H9 (cell line): Measurements from ENCODE around the gene HNRNPA3. TPM values are rescaled to one million over a fixed set of nuclear protein-coding genes. Genes with fewer than 3 reads are reported as not detected.

Source experiments
- DNase-seq: peaks from one replicate; pipeline ENCODE4 v3.0.0-alpha.2; 2017
- H2AFZ ChIP-seq: one replicate; pipeline ENCODE4 v1.6.1; 2013; ENCODE audit warnings: mild to moderate bottlenecking, low read length, control low read depth, moderate library complexity
- H2AK5ac ChIP-seq: 2 replicates; pipeline ENCODE4 v1.6.1; 2013; ENCODE audit warnings: low read length, control low read depth, mixed read lengths; ENCODE audit not compliant: insufficient read length
- H2BK120ac ChIP-seq: one replicate; pipeline ENCODE4 v1.6.1; 2013; ENCODE audit warnings: low read depth, mild to moderate bottlenecking, low read length, control low read depth, inconsistent platforms; ENCODE audit not compliant: poor library complexity, severe bottlenecking
- H2BK12ac ChIP-seq: 2 replicates; pipeline ENCODE4 v1.6.1; 2013; ENCODE audit warnings: low read length, control low read depth, mixed read lengths, low read depth; ENCODE audit not compliant: insufficient read length
- H2BK15ac ChIP-seq: 2 replicates; pipeline ENCODE4 v1.6.1; 2013; ENCODE audit warnings: low read depth, low read length, control low read depth
- H2BK20ac ChIP-seq: one replicate; pipeline ENCODE4 v1.6.1; 2013; ENCODE audit warnings: low read depth, mild to moderate bottlenecking, low read length, control low read depth, inconsistent platforms; ENCODE audit not compliant: poor library complexity, severe bottlenecking
- H2BK5ac ChIP-seq: 2 replicates; pipeline ENCODE4 v1.6.1; 2013; ENCODE audit warnings: low read length, control low read depth, mixed read lengths; ENCODE audit not compliant: insufficient read length
- H3K14ac ChIP-seq: 2 replicates; pipeline ENCODE4 v1.6.1; 2013; ENCODE audit warnings: low read length, control low read depth; ENCODE audit not compliant: insufficient read depth
- H3K18ac ChIP-seq: 2 replicates; pipeline ENCODE4 v1.6.1; 2013; ENCODE audit warnings: low read depth, mild to moderate bottlenecking, mixed read lengths, low read length, control low read depth; ENCODE audit not compliant: insufficient read length
- H3K23ac ChIP-seq: 2 replicates; pipeline ENCODE4 v1.6.1; 2013; ENCODE audit warnings: low read length, control low read depth, mixed read lengths, low read depth; ENCODE audit not compliant: insufficient read length
- H3K23me2 ChIP-seq: 2 replicates; pipeline ENCODE4 v1.6.1; 2013; ENCODE audit warnings: low read depth, mild to moderate bottlenecking, mixed read lengths, low read length, control low read depth; ENCODE audit not compliant: insufficient read length, poor library complexity, severe bottlenecking
- H3K27ac ChIP-seq: 2 replicates; pipeline ENCODE4 v1.5.1; 2013; ENCODE audit warnings: low read length, control low read depth, mixed read lengths, low read depth; ENCODE audit not compliant: insufficient read length
- H3K27me3 ChIP-seq: 2 replicates; pipeline ENCODE4 v1.6.1; 2013; ENCODE audit warnings: low read length, control low read depth, inconsistent platforms; ENCODE audit not compliant: insufficient read depth
- H3K4ac ChIP-seq: 2 replicates; pipeline ENCODE4 v1.6.1; 2013; ENCODE audit warnings: low read depth, mild to moderate bottlenecking, control low read depth, inconsistent platforms, low read length, moderate library complexity
- H3K4me1 ChIP-seq: 2 replicates; pipeline ENCODE4 v1.6.1; 2013; ENCODE audit warnings: low read length, control low read depth, inconsistent platforms; ENCODE audit not compliant: insufficient read depth
- H3K4me2 ChIP-seq: 2 replicates; pipeline ENCODE4 v1.6.1; 2013; ENCODE audit warnings: low read length, control low read depth, mixed read lengths; ENCODE audit not compliant: insufficient read length, insufficient read depth
- H3K56ac ChIP-seq: 2 replicates; pipeline ENCODE4 v1.6.1; 2013; ENCODE audit warnings: low read depth, mild to moderate bottlenecking, mixed read lengths, low read length, control low read depth; ENCODE audit not compliant: insufficient read length
- H3K79me1 ChIP-seq: 2 replicates; pipeline ENCODE4 v1.6.1; 2013; ENCODE audit warnings: low read depth, mild to moderate bottlenecking, moderate library complexity, low read length, control low read depth, inconsistent platforms; ENCODE audit not compliant: insufficient read depth, poor library complexity, severe bottlenecking
- H3K79me2 ChIP-seq: 2 replicates; pipeline ENCODE4 v1.6.1; 2013; ENCODE audit warnings: low read length, control low read depth, inconsistent platforms; ENCODE audit not compliant: insufficient read depth
- H3K9ac ChIP-seq: 2 replicates; pipeline ENCODE4 v1.6.1; 2013; ENCODE audit warnings: low read length, control low read depth, mixed read lengths; ENCODE audit not compliant: insufficient read length; ENCODE audit errors: extremely low read depth
- H3K9me3 ChIP-seq: one replicate; pipeline ENCODE4 v1.6.1; 2013; ENCODE audit warnings: low read depth, low read length, inconsistent platforms; ENCODE audit not compliant: control insufficient read depth
- H3T11ph ChIP-seq: one replicate; pipeline ENCODE4 v1.6.1; 2013; ENCODE audit warnings: mild to moderate bottlenecking, low read length, control low read depth, inconsistent platforms
- H4K20me1 ChIP-seq: one replicate; pipeline ENCODE4 v1.6.1; 2013; ENCODE audit not compliant: control insufficient read depth, insufficient read length, insufficient read depth
- H4K5ac ChIP-seq: 2 replicates; pipeline ENCODE4 v1.6.1; 2013; ENCODE audit warnings: low read depth, mild to moderate bottlenecking, mixed read lengths, low read length, control low read depth; ENCODE audit not compliant: insufficient read length
- H4K8ac ChIP-seq: replicated peaks from 2 replicates; pipeline ENCODE4 v1.6.1; 2013; ENCODE audit warnings: low read length, control low read depth, mixed read lengths, low read depth; ENCODE audit not compliant: insufficient read length
- H4K91ac ChIP-seq: 2 replicates; pipeline ENCODE4 v1.6.1; 2013; ENCODE audit warnings: low read depth, mild to moderate bottlenecking, moderate library complexity, mixed read lengths, low read length, control low read depth; ENCODE audit not compliant: insufficient read length
- H3K27ac Mint-ChIP-seq, 3 experiments: 2 replicates in 2 of 3; 3 replicates in 1 of 3; pipeline ENCODE4 v1.8.0; 2020 to 2021; ENCODE audit warnings: mixed read lengths in 3 of 3, mild to moderate bottlenecking in 1 of 3, moderate library complexity in 1 of 3
- H3K27me3 Mint-ChIP-seq: 2 replicates; pipeline ENCODE4 v1.8.0; 2021; ENCODE audit warnings: low read depth, mild to moderate bottlenecking, moderate library complexity, mixed read lengths
- H3K36me3 Mint-ChIP-seq, 3 experiments: 2 replicates in 2 of 3; 3 replicates in 1 of 3; pipeline ENCODE4 v1.8.0; 2020 to 2021; ENCODE audit warnings: low read depth in 3 of 3, mixed read lengths in 3 of 3; ENCODE audit not compliant: insufficient read depth in 1 of 3
- H3K4me1 Mint-ChIP-seq, 2 experiments: 2 replicates each; pipeline ENCODE4 v1.8.0; 2020; ENCODE audit warnings: mixed read lengths in 2 of 2
- H3K4me3 Mint-ChIP-seq, 2 experiments: 2 replicates in 1 of 2; 3 replicates in 1 of 2; pipeline ENCODE4 v1.8.0; 2020 to 2021; ENCODE audit warnings: mild to moderate bottlenecking in 2 of 2, mixed read lengths in 2 of 2, moderate library complexity in 1 of 2
- H3K9me3 Mint-ChIP-seq, 2 experiments: 2 replicates in 1 of 2; 3 replicates in 1 of 2; pipeline ENCODE4 v1.8.0; 2020; ENCODE audit warnings: mild to moderate bottlenecking in 2 of 2, mixed read lengths in 2 of 2, moderate library complexity in 1 of 2
- CTCF ChIP-seq: fragments of 200-600 bp; sonication (generic); conservative IDR thresholded peaks from 3 replicates; pipeline ENCODE4 v1.8.0; 2021; ENCODE audit warnings: antibody characterized with exemption, mild to moderate bottlenecking
- WGBS: extraction: QIAGEN DNeasy Blood & Tissue Kit; methylation state at CpG from one replicate; pipeline ENCODE4 v1.1.7; 2013; ENCODE audit warnings: missing lambda C conversion rate, low lambda C conversion rate, mixed read lengths; ENCODE audit not compliant: insufficient read length; ENCODE audit errors: extremely low coverage; 5-methylcytosine and 5-hydroxymethylcytosine counted together
- total RNA-seq: library from RNA; stranded (reverse); gene quantifications from 2 replicates; pipeline ENCODE4 v1.2.1, GENCODE V29; 2021

Gene HNRNPA3
- total RNA-seq, 1 experiment from 2014 or later: 405 TPM

GRCh38 chr2:177239053-177239452, 26.5 kb downstream of the HNRNPA3 start:
- Histone ChIP-seq H3K4me1 (peaks cover 7% of the 10 kb centered on the region; the same call in 1 of the 2 replicates), H3K56ac (no peak overlapping the region), H2BK12ac (no peak overlapping the region), H2BK20ac (no peak overlapping the region), H2AK5ac (no peak overlapping the region), H3K4ac (no peak overlapping the region), H3K23ac (no peak overlapping the region), H3K4me2 (no peak overlapping the region), H4K5ac (no peak overlapping the region), H3K27ac (no peak overlapping the region), H3K18ac (no peak overlapping the region), H3K14ac (no peak overlapping the region), H3K9ac (no peak overlapping the region), H2BK5ac (no peak overlapping the region), H3K79me1 (peaks cover 7% of the 10 kb centered on the region), H3K9me3 (no peaks in the 10 kb centered on the region), H3K79me2 (peaks cover 28% of the 10 kb centered on the region; the same call in 1 of the 2 replicates), H2BK15ac (no peak overlapping the region), H4K91ac (no peak overlapping the region), H2BK120ac (no peak overlapping the region), H2AFZ (no peak overlapping the region), H4K8ac (no peak overlapping the region), H4K20me1 (no peaks in the 10 kb centered on the region), H3K23me2 (no peaks in the 10 kb centered on the region), H3K27me3 (no peaks in the 10 kb centered on the region), H3T11ph (no peak overlapping the region)
- Mint-ChIP-seq H3K36me3 (peaks cover 0 to 3% (median 0%) of the 10 kb centered on the region in 3 experiments; a peak in 3 of 7 replicates), H3K27me3 (no peaks in the 10 kb centered on the region), H3K4me3 (no peak overlapping the region), H3K27ac (peak overlapping the region in 1 of 3 experiments; percentile 65; a peak in 1 of 7 replicates), H3K9me3 (no peaks in the 10 kb centered on the region), H3K4me1 (peaks cover 32 to 33% of the 10 kb centered on the region in 2 experiments)
- no peak for TF ChIP-seq CTCF
- no peak for DNase-seq
- WGBS: no CpG with 5 or more reads among the region's 6 CpGs
